WI38 (cell line): ENCODE measurements around the gene CLIP1.
"Not testable (repeated sequence)": the region's sequence is repeated elsewhere in the genome, so short reads cannot be mapped to it uniquely, and the experiment has no call there.

Source experiments
- H3K4me3 ChIP-seq: 2 replicates; pipeline ENCODE4 v1.5.1; 2011; ENCODE audit warnings: low read depth, mild to moderate bottlenecking, control low read depth, low read length
- CTCF ChIP-seq: IDR thresholded peaks from 2 replicates; pipeline ENCODE4 v1.5.1; 2012; ENCODE audit warnings: low read depth, mild to moderate bottlenecking, control low read depth, low read length

The CLIP1 gene

GRCh38 chr12:122381021-122381420 lies 41.4 kb downstream of the CLIP1 start:
- TF ChIP-seq CTCF = no peak
- no peak overlapping the region for H3K4me3 ChIP-seq

GRCh38 chr12:122376751-122377150 lies 45.7 kb downstream of the CLIP1 start:
- H3K4me3 ChIP-seq = not testable (repeated sequence)

GRCh38 chr12:122374707-122375106 lies 47.8 kb downstream of the CLIP1 start:
- no peak overlapping the region for H3K4me3 ChIP-seq
- no peak for TF ChIP-seq CTCF

GRCh38 chr12:122371475-122372045 lies 50.9 kb downstream of the CLIP1 start:
- H3K4me3 ChIP-seq = no peak overlapping the region
- no peak for TF ChIP-seq CTCF

GRCh38 chr12:122368361-122369073 lies 54.0 kb downstream of the CLIP1 start:
- no peak for TF ChIP-seq CTCF
- no peak overlapping the region; the same call in 1 of the 2 replicates for H3K4me3 ChIP-seq

- H3K4me3 ChIP-seq = not testable (repeated sequence)
Observed at GRCh38 chr12:122367632-122368031, 54.8 kb downstream of the CLIP1 start.

GRCh38 chr12:122366685-122367475 lies 55.6 kb downstream of the CLIP1 start:
- no peak overlapping the region for H3K4me3 ChIP-seq
- no peak for TF ChIP-seq CTCF

- H3K4me3 ChIP-seq = not testable (repeated sequence)
Observed at GRCh38 chr12:122365226-122365625, 57.2 kb downstream of the CLIP1 start.
